Measurements from ENCODE around the gene CHRNA9.
"Not testable (repeated sequence)": the region's sequence is repeated elsewhere in the genome, so short reads cannot be mapped to it uniquely, and the experiment has no call there.

The CHRNA9 gene

DNA sequence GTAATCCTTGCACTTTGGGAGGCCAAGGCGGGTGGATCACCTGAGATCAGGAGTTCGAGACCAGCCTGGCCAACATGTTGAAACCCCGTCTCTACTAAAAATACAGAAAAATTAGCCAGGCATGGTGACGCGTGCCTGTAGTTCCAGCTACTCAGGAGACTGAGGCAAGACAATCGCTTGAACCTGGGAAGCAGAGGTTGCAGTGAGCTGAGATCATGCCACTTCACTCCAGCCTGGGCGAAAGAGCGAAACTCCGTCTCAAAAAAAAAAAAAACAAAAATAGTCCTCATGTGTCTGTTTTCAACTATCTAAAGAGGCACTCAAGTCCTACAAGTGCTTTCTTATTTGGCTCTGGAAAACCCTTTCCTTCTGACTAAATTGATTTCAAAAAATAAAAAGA lies 57.1 kb downstream of the CHRNA9 start:
- not testable (repeated sequence) for DNase-seq

DNA sequence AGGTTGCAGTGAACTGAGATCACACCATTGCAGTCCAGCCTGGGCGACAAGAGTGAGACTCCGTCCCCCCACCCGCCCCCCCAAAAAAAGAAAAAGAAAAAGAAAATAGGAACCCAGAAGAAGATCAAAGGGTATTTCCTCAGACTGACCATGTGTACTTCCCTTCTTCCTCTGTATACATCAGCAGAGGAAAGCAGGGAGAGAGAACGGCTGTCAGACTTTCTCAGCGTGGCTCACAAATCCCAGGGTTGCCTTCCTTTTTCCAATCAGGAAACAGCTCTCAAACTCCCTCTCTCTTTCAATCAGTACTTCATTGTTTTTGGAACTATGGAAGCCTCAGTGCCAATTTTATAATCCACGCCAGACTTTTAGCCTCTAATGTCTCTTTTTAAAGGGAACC lies 59.1 kb downstream of the CHRNA9 start:
- DNase-seq = no peak

DNA sequence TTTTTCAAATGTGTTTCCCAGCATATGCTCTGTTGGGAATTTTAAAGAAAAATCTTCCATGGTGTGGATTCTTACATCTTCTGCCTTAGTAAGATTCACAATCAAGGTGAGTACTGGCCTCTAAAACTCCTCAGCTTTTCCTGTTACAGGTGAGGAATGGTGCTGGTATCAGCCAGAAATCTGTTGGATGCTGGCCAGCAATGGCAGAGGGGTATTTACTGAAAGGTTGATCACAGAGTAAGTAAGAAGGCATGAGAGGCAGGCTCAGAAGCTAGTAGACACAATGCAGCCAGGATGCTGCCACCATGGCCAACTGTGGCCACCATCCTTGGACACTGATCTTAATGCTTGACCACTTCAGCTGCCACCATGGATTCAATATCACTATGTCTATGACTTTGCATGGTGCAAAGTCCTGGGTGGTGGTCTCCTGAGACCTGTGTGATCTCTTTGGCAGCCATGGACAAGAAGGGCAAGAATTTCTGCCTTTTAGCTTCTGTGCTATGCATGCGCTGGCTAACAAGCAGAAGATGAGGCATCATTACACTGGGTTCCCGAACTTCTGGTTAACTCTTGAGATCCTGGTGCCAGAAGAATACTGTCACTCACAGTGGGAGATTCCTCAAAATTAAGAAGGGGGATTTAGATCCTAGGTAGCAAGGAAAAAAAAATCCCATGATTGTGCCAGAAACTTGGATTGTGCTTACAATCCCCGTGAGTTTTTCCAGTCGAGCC lies 60.2 kb downstream of the CHRNA9 start:
- DNase-seq = no peak

DNA sequence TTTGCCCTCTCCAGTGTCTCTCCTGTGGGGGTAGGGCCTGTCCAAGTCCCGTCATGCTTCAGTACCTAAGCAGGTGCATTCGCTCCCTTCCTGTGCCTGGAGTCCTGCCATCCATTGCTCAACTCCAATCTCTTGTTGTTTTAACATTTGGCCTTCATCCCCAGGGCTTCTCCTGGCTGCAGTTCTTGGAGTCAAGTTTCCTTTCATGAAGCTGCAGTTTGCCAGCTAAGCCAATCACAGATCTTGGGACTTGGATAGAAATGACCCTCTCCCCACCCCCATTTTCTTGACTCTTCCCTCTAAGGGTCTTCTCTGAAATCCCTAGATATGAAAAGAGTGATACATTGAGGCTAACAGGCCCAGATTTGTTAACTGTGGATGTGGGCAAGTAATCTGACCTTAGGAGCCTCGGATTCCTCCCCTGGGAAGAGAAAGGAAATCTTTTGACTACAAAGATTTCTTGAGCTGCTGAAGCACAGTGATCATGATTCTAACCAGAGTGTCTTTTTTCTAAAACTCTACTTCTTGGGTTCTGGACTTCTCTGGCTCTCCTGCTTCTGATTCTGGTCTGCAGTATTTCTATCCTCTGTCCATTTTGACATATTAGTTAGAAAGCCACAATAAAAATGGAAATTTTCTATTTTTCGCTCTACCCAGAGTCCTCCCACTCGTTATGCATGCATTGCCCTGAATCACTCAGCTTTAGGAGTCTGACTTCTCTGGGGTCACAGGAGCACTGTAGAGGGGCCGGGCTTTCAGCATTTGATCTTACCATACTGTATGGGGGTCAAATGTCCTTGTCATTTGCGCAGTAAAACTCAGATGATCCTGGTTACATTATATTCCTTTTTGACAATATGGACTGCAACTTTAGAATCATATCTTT lies 61.0 kb downstream of the CHRNA9 start:
- no peak for DNase-seq

DNA sequence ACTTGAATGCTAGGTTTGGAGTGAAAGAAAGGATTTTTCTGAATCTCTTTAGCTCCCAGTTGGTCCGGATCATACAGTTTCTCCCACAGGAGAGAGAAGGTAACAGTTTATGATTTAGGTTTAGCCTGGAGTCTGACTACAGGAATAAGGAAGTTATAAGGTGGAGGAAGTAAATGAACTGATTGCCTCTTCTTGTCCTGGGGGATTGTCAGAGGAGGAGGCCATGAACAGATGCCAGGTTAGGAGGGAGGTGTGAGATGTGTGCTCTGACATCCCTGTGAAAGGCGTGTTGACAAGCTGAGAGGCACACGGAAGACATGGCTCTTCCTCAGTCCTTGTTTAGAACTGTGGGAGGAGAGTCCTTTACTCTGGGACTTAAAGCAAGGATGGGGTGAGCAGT lies 64.4 kb downstream of the CHRNA9 start:
- no peak for DNase-seq

DNA sequence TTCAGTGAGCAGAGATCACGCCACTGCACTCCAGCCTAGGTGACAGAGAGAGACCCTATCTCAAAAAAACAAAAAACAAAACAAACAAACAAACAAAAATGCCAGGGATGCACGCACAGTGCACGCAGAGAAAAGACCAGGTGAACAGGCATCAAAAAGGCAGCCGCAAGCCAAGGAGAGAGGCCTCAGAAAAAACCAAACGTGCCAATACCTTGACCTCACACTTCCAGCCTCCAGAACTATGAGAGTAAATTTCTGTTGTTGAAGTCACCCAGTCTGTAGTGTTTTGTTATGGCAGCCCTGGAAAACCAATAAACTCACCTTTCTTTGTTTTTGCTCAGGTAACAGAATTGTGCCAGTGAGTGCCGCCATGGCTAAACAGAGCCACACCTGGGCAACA lies 66.0 kb downstream of the CHRNA9 start:
- DNase-seq = no peak

DNA sequence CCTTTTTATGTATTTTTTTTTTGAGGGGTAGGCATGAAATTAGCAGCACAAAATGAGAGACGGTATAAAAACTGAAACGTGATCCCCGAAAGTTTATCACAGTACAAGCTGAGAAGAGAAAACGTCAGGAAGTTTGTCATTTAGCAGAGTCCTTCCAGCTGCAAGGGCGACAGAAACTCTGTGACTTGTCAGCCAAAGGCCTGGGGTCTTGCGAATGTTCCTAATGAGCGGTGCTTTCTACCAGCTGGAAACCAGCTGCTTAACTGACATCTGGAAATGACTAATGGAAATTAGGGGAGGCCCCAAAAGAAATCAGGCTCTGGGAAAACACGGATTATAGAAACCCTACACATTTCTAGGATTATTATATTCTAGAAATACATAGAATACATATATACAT lies 66.5 kb downstream of the CHRNA9 start:
- DNase-seq = no peak

DNA sequence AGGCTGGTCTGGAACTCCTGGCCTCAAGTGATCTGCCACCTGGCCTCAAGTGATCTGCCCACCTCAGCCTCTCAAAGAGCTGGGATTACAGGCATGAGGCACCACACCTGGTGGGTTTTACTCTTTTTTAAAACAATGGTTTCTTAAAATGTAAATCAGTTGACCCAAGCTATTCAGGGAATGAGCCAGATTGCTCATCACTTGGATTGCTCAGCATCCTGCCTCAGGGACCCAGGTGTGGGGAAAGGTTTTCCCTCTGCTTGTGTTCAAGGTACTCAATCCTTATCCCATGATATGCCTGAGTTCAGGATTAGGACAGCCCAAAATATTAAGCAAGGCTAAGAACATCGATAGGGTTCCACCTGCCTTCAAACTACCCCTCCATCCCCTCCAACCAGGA lies 67.4 kb downstream of the CHRNA9 start:
- DNase-seq = no peak

DNA sequence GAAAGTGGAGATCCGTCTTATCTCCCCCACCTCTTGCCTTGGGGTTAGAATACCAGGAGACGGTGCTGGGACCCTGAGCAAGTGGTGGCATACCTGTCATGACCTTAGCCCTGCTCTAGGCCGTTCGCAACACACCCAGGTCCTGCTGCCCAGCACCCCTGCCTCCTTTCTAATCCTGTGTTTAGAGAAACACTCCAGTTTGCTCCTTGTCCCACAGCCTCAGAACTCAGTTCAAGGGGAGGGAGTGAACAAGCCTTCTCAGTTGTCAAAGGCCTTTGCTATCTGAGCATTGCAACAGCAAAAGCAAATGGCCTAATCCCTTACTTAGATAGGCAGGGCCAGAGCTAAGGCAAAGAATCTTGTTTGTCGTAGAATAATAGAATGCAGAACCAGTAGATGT lies 67.9 kb downstream of the CHRNA9 start:
- DNase-seq = no peak

Data from activated CD4-positive, CD25-positive, alpha-beta regulatory T cell (primary cell).